Astrocyte (in vitro differentiated cells and primary cell): Measurements from ENCODE around the gene ARFGEF2.

Source experiments
- CTCF ChIP-seq: IDR thresholded peaks from 2 replicates; pipeline ENCODE4 v1.5.1; 2011; ENCODE audit warnings: low read depth, mild to moderate bottlenecking, inconsistent platforms, low read length, moderate library complexity; ENCODE audit not compliant: insufficient read depth
- EZH2 ChIP-seq: IDR thresholded peaks from 2 replicates; pipeline ENCODE4 v1.6.1; 2012; ENCODE audit warnings: mild to moderate bottlenecking, low read length, inconsistent platforms; ENCODE audit not compliant: insufficient read depth

GRCh38 chr20:49074521-49074920, 153.0 kb downstream of the ARFGEF2 start:
- no peak for TF ChIP-seq CTCF
- no peak for TF ChIP-seq EZH2
